NCI-H524 (cell line): Measurements from ENCODE around the gene AMD1.
A peak's percentile ranks its signal among the peaks of the same experiment; 100 is the strongest.
"Not testable (repeated sequence)": the region's sequence is repeated elsewhere in the genome, so short reads cannot be mapped to it uniquely, and the experiment has no call there.

Experiments used
- DNase-seq, 2 experiments: peaks; one replicate each; lab custom pipeline; 2025; lab: John Stamatoyannopoulos, UW

Gene AMD1

GRCh38 chr6:110877569-110877968 lies 3.0 kb downstream of the AMD1 start:
- no peak for DNase-seq

- peak in 1 of 2 experiments; percentile 42 for DNase-seq
Measured at GRCh38 chr6:110878751-110879522, 4.4 kb downstream of the AMD1 start.

GRCh38 chr6:110880651-110881050 lies 6.1 kb downstream of the AMD1 start:
- no peak for DNase-seq

DNA sequence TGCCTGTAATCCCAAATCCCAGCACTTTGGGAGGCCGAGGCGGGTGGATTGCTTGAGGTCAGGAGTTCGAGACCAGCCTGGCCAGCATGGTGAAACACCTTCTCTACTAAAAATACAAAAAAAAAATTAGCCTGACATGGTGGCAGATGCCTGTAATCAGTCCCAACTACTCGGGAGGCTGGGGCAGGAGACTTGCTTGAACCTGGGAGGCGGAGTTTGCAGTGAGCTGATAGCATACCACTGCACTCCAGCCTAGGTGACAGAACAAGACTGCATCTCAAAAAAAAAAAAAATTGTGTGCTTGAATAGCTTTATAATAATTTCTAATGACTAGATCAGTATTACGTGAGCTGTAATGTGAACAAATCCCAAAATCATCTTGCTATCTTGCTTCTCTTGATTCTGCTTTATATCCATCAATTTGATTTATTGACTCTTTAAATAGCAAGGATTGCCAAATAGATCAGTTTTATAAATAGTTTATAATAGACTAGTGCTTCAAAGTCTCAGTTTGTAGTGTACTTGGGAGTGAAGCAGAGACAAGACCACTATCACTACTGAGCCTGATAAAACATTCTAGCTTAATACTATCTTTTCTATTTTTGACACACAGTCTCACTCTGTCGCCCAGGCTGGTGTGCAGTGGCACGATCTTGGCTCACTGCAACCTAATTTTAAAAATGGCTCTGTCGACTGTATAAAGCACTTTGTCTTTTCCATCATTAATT lies 7.1 kb downstream of the AMD1 start:
- DNase-seq, result no peak

GRCh38 chr6:110882274-110882619 lies 7.7 kb downstream of the AMD1 start:
- no peak for DNase-seq

- no peak for DNase-seq
Measured at GRCh38 chr6:110882824-110883554, 8.4 kb downstream of the AMD1 start.

DNA sequence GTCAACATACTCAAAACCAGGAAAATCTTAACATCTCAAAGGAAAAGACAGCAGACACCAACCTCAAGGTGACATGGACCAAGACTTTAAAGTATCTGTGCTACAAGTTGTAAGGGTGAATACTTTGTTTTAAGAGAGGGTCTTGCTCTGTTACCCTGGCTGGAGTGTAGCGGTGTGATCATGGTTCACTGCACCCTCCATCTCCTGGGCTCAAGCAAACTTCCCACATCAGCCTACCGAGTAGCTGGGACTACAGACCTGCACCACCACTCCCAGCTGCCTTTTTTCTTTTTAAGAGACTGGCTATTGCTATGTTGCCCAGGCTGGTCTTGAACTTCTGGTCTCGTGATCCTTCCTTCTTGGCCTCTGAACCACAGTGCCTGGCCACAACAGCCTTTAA lies 9.7 kb downstream of the AMD1 start:
- no peak for DNase-seq

GRCh38 chr6:110885526-110885925 lies 10.9 kb downstream of the AMD1 start:
- DNase-seq, result no peak

DNA sequence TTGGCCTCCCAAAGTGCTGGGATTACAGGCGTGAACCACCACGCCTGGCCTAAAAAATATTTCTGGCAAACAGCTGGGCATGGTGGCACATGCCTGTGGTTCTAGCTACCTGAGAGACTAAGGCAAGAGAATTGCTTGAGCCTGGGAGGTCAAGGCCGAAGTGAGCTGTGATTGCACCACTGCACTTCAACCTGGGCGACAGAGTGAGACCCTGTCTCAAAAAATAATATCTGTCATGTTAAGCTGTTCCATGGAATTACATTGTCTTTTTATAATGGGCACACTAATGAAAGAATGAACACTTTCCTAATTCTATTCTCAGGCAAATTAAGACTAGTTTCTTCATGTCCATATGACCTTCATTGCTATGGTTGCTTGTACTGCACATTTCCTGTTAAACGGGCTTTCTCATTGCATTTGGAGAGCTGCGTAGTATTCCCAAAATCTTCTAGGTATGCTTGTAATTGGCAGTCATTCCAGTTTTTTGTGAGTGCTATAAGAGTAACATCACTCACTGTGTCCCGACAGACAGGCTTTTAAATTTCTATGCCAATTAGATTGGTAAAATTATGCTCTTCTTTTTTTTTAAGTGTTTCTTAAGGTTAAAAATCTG lies 12.1 kb downstream of the AMD1 start:
- no peak for DNase-seq

- DNase-seq, result no peak
Measured at GRCh38 chr6:110890288-110890687, 15.7 kb downstream of the AMD1 start.

DNA sequence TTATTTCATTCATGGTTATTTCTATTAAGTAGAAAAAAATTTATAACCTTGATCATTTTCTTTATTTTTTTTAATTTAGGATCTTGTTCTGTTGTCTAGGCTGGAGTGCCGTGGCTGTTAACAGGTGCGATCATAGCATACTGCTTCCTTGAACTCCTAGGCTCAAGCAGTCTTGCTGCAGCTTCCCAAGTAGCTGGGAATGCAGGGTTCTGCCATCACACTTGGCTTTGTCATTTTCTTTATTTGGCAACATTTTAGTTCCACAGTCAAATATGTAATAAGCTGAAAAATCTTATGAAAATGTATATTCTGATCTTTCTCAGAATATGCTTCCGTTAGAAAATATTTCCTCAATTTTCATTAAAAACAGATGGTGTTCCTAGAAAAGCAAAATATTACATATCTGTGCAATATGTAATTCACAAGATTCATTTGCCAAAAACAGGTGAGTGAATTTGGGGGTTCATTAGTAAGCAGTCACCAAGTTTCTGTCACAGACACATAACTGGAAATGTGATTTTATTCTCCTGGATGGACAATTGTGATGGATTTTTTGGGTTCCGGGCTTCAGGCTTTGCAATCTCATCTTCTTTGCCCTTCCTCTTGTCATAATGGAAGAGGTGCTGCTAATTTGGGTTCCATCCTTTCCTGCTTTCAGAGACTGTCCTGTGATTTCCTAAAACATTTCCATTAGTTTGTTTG lies 21.5 kb downstream of the AMD1 start:
- no peak for DNase-seq

DNA sequence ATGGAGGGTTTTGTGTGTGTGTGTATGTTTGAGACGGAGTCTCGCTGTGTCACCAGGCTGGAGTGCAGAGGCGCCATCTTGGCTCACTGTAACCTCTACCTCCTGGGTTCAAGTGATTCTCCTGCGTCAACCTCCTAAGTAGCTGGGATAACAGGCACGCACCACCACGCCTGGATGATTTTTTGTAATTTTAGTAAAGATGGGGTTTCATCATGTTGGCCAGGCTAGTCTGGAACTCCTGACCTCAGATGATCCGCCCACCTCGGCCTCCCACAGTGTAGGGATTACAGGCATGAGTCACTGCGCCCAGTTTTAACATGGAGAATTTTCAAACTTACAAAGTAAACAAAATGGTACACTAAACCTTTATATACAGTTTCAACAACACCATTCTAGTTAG lies 22.8 kb downstream of the AMD1 start:
- DNase-seq, result no peak

DNA sequence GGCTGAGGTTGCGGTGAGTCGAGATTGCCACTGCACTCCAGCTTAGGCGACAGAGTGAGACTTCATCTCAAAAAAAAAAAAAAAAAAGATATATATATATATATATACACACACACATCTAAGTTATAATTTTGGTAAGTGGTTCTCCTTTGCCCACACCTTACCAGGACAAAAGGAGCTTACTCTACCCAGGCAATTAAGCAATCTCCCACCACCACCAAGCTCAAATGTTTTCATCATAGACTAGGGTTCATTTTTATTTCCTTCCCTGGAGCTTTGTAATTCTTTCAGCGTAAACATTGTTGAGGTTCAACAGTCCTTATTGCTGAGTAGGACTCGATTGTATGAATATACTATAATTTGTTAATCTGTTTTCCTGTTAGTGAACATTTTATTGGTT lies 23.5 kb downstream of the AMD1 start:
- no peak for DNase-seq

GRCh38 chr6:110900028-110900598 lies 25.5 kb downstream of the AMD1 start:
- DNase-seq, result no peak

- not testable (repeated sequence) for DNase-seq
Measured at GRCh38 chr6:110901601-110902000, 27.0 kb downstream of the AMD1 start.

DNA sequence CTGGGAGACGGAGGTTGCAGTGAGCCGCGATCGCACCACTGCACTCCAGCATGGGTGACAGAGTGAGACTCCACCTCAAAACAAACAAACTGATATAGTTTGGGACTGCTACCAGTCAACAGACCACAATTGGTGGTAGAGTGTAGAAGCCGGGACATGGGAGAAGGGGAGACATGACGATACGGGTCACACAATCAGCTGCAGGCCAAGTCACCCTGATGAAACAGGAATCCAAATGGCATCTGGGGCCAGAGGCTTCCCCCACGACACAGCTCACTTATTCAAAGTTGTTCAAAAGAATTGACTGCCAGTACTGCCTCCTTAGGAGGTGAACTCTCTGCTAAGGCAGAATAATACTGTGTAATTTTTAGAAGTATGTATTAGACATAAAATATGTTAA lies 27.5 kb downstream of the AMD1 start:
- no peak for DNase-seq

DNA sequence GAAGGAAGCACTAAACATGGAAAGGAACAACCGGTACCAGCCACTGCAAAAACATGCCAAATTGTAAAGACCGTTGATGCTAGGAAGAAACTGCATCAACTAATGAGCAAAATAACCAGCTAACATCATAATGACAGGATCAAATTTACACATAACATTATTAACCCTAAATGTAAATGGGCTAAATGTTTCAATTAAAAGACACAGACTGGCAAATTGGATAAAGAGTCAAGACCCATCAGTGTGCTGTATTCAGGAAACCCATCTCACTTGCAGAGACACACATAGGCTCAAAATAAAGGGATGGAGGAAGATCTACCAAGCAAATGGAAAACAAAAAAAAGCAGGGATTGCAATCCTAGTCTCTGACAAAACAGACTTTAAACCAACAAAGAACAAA lies 31.7 kb downstream of the AMD1 start:
- DNase-seq, result not testable (repeated sequence)

- no peak for DNase-seq
Measured at GRCh38 chr6:110930781-110931180, 56.2 kb downstream of the AMD1 start.

DNA sequence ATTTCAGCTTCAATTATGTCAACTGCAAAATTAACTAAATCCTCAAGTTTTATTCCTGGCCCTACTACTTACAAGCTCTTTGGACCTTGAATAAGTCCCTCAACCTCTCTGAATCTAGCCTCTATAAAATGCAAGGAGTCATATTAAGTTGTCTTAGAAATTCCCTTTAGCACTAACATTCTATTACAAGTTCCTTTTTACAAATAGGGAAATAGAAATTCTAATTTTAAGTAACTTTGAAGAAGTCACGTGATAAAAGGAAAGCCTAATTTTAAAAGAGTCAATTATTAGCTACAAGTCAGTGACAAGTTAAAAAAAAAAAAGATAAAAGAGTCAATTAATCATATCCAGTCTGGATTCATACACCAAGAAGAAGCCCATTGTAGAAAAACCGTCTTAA lies 59.3 kb downstream of the AMD1 start:
- DNase-seq, result no peak

DNA sequence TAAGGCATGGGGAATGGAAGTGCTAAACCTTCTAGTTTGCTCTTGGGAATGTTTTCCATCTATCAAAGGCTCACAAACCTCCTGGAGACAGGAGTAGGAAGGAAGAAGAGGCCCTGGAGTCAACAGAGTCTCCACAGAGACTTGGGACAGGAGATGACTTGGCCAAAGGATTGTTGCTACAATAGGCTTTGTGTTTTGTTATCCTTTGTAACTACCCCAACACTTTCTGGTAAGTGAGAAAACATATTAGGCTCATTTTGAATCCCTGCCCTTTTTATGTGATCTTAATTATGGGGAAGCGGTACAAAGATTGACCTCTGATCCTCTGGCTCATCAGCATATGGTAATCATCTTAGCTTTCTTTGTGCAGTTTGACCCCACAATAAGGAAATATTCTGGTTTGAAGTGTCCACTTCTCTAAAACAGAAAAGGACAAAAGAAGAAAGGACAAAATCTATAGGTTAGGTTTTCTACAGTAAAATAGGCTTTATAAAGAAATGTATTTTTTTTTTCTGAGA lies 59.9 kb downstream of the AMD1 start:
- no peak for DNase-seq

DNA sequence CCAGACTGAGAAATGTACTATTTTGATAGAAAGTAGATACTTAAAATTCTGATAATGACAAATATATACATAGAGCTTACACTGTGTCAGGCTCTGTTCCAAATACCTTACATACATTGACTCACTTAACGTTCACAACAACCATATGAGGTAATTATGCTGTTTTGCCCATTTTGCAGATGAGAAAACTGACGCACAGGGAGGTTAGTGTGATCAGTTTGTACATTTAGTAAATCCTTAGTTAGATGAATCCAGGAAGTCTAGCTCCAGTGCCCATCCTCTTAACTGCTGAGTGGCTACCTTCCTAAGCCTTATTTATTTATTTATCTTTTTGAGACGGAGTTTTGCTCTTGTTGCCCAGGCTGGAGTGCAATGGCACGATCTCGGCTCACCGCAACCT lies 60.6 kb downstream of the AMD1 start:
- no peak for DNase-seq
